Measurements from ENCODE around the gene EEF2K.

GRCh38 chr16:22329199-22329695 is 123.2 kb downstream of the EEF2K start:
- TF ChIP-seq REST (IDR thresholded peaks at IDR 0.05; ENCODE audit: insufficient read depth in 1 of 2, low read depth in 2 of 2, low read length in 2 of 2) (no peak), POLR2AphosphoS5 (IDR thresholded peaks at IDR 0.05; ENCODE audit: low read depth, low read length) (no peak), TAF1 (IDR thresholded peaks at IDR 0.05; ENCODE audit: borderline replicate concordance, insufficient read depth, low read length) (no peak), SIN3A (IDR thresholded peaks at IDR 0.05; ENCODE audit: borderline replicate concordance, insufficient read depth, low read length) (no peak)
